ENCODE results near the gene PPP1CB.

DNA sequence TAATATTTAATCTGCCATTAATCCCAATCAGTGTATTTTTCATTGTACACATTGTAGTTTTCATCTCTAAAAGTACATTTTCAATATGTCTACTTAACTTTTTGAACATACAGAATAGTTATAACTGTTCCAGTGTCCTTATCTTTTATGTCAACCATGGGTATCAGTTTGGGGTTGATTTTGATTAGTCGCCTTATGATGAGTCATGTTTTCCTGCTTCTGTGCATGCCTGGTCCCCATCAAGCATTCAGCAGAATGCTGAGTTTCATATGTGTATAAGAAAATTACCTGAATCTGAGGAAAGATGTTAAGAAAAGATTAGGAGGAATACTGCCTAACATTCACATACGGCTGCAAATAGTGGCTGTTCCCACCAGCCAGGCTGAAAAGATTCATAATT is 76.8 kb downstream of the PPP1CB start:
- TF ChIP-seq POLR2AphosphoS5 (IDR thresholded peaks at IDR 0.05) (no peak), POLR2A (IDR thresholded peaks at IDR 0.05) (no peak), EP300 (IDR thresholded peaks at IDR 0.05; ENCODE audit: low read depth) (no peak)
- TF ChIP-seq, protein P1, sequence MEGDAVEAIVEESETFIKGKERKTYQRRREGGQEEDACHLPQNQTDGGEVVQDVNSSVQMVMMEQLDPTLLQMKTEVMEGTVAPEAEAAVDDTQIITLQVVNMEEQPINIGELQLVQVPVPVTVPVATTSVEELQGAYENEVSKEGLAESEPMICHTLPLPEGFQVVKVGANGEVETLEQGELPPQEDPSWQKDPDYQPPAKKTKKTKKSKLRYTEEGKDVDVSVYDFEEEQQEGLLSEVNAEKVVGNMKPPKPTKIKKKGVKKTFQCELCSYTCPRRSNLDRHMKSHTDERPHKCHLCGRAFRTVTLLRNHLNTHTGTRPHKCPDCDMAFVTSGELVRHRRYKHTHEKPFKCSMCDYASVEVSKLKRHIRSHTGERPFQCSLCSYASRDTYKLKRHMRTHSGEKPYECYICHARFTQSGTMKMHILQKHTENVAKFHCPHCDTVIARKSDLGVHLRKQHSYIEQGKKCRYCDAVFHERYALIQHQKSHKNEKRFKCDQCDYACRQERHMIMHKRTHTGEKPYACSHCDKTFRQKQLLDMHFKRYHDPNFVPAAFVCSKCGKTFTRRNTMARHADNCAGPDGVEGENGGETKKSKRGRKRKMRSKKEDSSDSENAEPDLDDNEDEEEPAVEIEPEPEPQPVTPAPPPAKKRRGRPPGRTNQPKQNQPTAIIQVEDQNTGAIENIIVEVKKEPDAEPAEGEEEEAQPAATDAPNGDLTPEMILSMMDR (IDR thresholded peaks at IDR 0.05), result no peak

Data from transverse colon (tissue), 4 donors.